ENCODE data around the gene DDX41.

DNA sequence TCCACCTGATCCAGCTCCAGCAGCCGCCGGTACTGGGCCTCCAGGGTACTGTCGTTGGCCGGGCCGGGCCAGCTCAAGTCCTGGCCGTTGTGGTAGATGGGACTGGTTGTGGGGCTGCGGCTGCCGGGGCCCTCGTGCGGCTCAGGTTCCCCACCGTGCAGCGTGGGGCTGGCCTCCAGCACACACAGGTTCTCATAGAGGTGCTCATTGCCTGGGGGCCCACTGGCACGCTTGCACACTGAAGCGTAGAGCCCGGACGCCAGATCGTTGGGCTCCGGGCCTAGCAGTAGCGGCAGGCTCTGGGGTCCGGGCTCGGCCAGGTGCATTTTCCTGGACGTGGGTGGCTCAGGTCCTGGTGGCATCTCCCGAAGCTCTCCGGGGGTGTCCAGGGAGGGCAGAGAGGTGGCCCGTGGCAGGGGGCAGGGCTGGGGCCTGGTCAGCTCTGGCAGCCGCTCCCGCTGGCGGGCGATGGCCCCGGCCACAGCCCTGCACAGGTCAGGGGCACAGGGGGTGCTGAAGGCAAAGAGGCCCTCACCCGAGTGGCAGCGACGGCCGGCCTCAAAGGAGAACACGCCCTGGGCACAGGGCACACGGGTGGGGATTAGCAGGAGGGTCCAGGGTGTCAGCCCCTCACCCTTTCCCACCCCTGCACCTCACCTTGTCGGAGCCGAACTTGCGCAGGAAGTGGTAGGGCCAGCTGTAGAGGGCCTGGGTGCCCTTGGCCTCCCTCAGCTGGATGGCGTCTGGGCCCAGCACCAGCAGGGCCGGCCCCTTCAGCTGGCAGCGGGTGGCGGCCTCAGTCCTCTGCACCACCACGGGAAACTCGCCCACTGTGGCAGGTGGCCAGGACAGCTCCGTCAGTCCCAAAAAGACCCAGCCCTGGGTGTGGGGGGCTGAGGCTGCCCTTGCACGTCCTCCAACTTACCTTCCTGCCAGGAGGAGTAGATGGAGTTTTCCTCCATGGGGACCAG lies 12.4 kb downstream of the DDX41 start:
- TF ChIP-seq CTCF (IDR thresholded peaks at IDR 0.05) (no peak), POLR2A (IDR thresholded peaks at IDR 0.05) (no peak)
